ENCODE measurements around the gene GALNT8.
A peak's percentile ranks its signal among the peaks of the same experiment; 100 is the strongest.
"Not testable (repeated sequence)": the region's sequence is repeated elsewhere in the genome, so short reads cannot be mapped to it uniquely, and the experiment has no call there.

The GALNT8 gene

DNA sequence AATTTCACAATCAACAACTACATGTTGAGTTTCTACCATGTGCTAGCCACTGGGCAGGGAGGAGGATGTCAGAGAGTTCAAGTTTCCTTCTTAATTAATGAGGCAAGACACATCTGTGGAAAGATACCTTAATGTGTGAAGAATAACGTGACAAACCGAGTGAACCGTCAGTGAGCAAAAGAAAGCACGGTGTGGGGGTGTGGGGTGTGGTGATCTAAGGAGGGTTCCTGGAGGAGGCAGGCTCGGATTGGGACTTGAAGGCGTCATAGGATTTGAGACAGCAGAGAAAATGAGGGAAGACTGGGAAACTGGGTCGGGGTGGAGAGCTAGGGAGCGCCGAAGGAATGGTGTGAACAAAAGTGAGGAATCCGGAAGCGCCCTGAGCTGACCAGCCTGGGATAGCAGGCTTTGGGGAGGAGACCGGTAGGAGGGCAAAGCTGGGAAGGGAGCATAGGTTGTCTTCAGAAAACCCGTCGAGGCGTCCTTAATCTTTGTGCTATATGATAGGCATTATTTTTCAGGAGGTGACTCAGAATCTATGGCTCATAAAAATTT is 22.3 kb downstream of the GALNT8 start:
- intact Hi-C loops (cut with DNase I): no loop called here
- DNase-seq: peak in 39 of 42 donors; percentile 3 to 81 (median 43)

DNA sequence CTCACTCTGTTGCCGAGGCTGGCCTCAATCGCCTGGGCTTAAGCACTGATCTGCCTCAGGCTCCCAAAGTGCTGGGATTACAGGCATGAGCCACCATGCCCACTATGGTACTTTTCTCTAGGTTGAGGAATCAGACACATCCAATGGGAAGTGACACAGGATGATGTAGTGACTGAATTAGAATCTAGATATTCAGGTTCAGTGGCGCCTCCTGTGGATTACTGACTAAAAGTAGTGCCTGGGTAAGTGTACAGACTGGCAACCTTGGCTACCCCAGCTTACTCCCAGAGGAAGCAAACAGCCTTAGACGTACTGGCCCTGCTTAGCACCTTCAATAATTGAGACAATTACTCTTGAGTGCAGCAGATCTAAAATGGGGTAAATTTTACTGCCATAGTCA is 22.8 kb downstream of the GALNT8 start:
- no peak for DNase-seq

GRCh38 chr12:4744709-4745108 is 24.5 kb downstream of the GALNT8 start:
- no peak for DNase-seq
- intact Hi-C loops (cut with DNase I): no loop called here

More for the DNA sequence above, 22.8 kb downstream of the GALNT8 start:
- intact Hi-C loops (cut with DNase I): no loop called here

GRCh38 chr12:4745249-4745648 is 25.0 kb downstream of the GALNT8 start:
- intact Hi-C loops (cut with DNase I): no loop called here
- DNase-seq: no peak

GRCh38 chr12:4751654-4752053 is 31.5 kb downstream of the GALNT8 start:
- intact Hi-C loops (cut with DNase I): loop anchor here (10.0 kb wide), 1 partner anchor 147 kb away; no protein-coding TSS in a partner anchor
- not testable (repeated sequence) for DNase-seq

DNA sequence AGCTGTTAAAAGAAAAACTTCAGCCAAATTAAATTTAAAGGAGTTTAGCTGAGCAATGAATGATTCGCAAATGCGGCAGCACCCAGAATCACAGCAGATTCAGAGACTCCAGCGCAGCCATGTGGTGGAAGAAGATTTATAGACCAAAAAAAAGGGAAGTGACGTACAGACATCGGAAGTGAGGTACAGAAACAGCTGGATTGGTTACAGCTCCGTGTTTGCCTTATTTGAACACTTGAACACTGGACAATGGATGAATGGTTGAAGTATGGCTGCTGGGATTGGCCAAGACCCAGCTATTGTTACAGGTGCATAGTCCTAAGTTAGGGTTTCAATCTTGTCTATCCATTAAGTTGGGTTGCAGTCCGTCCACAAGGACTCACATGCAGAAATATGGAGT is 42.6 kb downstream of the GALNT8 start:
- intact Hi-C loops (cut with DNase I): no loop called here
- no peak for DNase-seq

GRCh38 chr12:4763549-4763948 is 43.3 kb downstream of the GALNT8 start:
- DNase-seq: peak in 9 of 42 donors; percentile 4 to 56 (median 28)
- intact Hi-C loops (cut with DNase I): no loop called here

DNA sequence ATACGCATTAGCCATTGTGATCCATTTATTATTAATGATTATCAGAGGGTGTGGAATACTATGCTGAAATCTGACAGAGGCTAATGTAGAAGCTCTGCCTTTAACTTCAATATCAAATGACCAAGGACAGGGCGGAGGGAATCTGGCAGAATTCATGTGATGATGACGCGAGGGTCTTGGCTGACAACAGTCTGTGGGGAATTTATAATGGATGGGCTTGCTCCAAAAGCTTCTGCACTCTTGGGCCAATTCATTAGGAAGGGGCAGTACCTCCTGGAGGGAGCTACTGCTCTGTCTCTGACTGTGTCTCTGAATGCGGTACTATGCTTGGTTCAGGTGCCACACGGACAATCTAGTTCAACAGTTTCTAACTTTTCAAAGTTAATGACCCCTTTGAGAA is 46.2 kb downstream of the GALNT8 start:
- no peak for DNase-seq
- intact Hi-C loops (cut with DNase I): no loop called here

DNA sequence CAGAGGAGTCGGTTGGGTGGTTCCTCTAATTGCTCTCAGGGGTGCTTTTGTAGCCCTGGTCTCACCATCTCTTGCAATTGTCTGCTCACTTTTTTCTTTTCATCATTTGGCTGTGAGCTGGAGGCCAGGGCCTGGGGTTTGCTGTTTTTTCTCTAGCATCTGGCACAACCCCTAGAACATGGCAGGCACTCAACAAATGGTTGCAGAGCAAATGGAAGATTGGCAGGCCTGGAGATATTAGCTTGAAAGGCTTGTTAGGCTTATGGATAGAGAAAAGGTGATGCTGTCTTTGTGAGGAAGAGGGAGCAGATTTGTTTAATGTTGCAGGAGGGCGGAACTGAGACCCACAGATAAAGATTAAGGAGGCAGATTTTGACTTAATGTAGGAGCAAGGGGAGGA is 47.0 kb downstream of the GALNT8 start:
- intact Hi-C loops (cut with DNase I): no loop called here

GRCh38 chr12:4768341-4768740 is 48.1 kb downstream of the GALNT8 start:
- DNase-seq: no peak
- intact Hi-C loops (cut with DNase I): no loop called here

More for the DNA sequence above, 47.0 kb downstream of the GALNT8 start:
- DNase-seq: no peak

DNA sequence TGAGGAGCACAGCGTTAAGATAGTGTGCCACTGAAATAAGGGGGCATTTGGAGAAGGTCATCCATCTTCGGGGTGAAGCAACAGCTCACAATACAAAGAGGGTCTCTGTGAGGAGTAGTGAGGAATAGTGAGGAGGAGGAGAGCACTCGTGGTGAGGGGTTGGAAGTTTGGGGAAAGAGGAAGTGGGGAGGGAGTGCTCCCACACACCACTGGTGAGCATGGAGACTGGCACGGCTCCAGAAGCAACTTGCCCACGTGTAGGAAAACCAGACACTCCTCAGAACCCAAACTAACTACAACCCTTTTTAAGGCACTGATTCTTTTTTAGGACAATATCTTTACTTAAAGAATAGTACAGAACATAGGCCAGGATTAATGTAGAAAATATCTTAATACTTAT is 48.9 kb downstream of the GALNT8 start:
- intact Hi-C loops (cut with DNase I): no loop called here
- DNase-seq: no peak

GRCh38 chr12:4771172-4771959 is 51.2 kb downstream of the GALNT8 start:
- intact Hi-C loops (cut with DNase I): no loop called here
- no peak for DNase-seq

- intact Hi-C loops (cut with DNase I): no loop called here
- DNase-seq: peak in 1 of 42 donors; percentile 6
Observed at GRCh38 chr12:4771960-4772566, 51.9 kb downstream of the GALNT8 start.

- DNase-seq: peak in 4 of 42 donors; percentile 8 to 21 (median 20)
- intact Hi-C loops (cut with DNase I): no loop called here
Observed at GRCh38 chr12:4775936-4776335, 55.7 kb downstream of the GALNT8 start.

GRCh38 chr12:4779749-4780148 is 59.5 kb downstream of the GALNT8 start:
- intact Hi-C loops (cut with DNase I): no loop called here
- no peak for DNase-seq

DNA sequence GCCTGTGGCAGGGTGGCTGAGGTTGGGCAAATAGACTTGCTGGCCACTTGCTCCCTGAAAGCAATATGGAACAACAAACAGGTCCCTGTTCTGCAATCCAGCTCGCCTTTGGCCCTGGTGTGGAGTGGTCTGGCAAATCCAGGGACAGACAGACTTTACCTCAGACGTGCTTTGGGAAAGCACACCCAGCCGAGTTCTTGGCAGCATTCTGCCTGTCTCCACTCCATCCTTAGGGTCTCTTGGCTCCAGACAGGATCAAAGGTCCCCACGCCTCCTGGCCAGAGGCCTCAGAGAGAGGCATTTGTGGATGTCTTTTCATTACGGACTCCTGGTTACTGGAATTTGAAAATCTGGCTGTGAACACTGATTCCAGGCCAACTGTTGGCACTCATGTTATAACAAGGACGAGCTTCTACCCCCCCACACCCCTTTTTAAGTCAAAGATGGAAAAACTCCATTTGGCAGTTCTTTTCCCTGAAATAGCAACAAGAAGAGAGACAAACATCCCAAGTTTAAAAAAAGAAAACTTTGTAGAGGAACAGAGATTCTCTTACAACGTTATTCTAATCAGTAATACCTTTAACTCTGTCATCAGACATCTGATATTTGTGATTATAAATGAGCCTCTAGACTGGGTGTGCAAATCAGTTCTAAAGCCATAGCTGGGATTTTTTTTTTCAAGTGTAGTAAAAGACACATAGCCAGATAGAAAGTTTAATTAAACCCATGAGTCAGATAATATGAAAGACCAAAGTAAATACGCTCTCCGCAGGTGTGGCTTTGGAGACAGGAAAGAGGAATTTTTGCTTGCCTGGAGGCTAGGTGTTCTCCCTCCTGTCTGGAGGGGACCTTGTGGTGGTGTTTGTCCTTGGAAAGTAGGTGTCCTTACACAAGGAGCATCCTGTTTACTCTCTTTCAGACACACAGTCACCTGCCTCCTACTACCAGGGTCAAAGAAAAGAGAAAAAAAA is 60.7 kb downstream of the GALNT8 start:
- intact Hi-C loops (cut with DNase I): no loop called here
- peak in 39 of 42 donors; percentile 4 to 73 (median 40) for DNase-seq

GRCh38 chr12:4784404-4785054 is 64.3 kb downstream of the GALNT8 start:
- DNase-seq: no peak
- intact Hi-C loops (cut with DNase I): no loop called here

DNA sequence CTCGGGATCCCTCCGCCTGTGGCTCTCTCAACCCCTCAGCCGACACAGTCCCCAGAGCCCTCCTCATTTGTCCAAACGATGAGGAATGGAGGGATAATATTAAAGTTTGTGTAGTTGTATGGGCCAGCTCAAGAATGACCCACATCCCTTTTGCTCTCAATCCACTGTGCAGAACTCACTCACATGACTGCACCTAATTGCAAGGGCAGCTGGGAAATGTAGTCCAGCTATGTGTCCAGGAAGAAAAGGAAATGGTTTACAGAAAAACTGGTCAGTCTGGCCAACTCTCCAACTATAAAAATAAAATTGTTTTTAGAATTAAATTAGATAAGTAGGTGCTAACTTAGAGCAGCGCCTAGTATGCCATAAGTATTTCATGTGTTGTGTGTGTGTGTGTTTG is 66.6 kb downstream of the GALNT8 start:
- intact Hi-C loops (cut with DNase I): no loop called here
- no peak for DNase-seq

DNA sequence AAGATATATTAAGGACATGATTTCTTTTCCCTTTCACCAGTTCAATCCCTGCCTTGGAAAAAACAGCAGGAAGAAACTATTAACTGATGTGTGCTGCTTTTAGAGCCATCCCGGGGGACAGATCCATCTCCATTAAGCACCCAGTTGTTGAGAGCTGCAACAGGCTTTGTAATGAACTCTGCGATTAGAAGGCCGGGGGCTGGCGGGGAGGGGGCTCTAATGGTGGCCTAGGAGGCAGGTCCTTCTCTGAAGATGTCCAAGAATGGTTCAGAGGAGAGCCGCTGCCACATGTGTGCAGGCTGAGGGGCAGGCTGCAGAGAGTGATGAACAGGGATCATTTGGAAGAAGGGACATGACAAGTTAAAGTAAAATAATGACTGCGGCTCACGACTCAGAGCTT is 67.8 kb downstream of the GALNT8 start:
- intact Hi-C loops (cut with DNase I): no loop called here
- no peak for DNase-seq

Measured in head of caudate nucleus (tissue), 42 donors.